Fibroblast of lung (primary cell): ENCODE measurements around the gene KRTAP4-5.
"Not testable (repeated sequence)": the region's sequence is repeated elsewhere in the genome, so short reads cannot be mapped to it uniquely, and the experiment has no call there.

Source experiments
- EZH2 ChIP-seq: IDR thresholded peaks from 2 replicates; pipeline ENCODE4 v1.5.1; 2012; ENCODE audit warnings: low read length, control low read depth, mild to moderate bottlenecking; ENCODE audit errors: missing control alignments
- TF ChIP-seq, protein P1 (sequence below), 2 donors: IDR thresholded peaks in 1 of 2; conservative IDR thresholded peaks in 1 of 2; 1 replicate in 1 of 2; 2 replicates in 1 of 2; pipeline ENCODE4 v1.5.1; 2011 to 2012; ENCODE audit warnings: low read length in 2 of 2, control low read depth in 1 of 2, inconsistent platforms in 1 of 2, low read depth in 1 of 2, mild to moderate bottlenecking in 1 of 2

DNA sequence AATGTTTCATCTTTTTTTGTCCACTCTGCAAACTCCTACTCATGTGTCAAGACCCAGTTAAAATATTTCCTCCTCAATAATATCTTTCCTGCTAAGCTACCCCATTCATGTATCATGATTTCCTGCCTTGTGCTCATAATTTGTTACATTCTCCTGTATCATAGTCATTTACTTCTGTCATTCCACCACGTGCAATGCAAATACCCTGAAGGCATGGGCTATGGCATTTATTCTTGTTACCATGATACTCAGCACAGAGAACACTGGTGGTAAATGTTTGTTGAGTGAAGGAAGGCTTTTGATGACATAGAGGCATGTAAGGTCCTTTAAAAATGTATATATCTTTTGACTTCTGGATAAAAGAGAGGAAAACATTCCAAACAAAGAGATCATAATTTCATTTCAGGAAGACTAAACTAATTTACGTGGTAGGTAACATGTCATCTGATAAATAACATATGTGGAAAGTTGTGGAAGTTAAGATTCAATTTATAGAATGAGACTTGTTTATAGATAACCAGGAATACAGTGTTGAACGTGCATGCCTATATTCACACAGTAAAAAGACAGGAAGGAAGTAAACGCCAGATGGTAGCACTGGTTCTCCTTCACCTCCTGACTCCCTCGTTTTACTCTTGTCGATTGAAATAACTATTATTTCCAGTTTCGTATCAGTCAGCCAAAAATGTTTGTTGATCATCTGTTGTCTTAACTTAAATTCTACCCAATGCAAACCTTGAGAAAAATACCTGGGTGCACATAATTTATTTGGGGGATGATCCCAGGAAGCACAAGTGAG, 49.7 kb downstream of the KRTAP4-5 start:
- not testable (repeated sequence) for TF ChIP-seq EZH2
- TF ChIP-seq, protein P1, sequence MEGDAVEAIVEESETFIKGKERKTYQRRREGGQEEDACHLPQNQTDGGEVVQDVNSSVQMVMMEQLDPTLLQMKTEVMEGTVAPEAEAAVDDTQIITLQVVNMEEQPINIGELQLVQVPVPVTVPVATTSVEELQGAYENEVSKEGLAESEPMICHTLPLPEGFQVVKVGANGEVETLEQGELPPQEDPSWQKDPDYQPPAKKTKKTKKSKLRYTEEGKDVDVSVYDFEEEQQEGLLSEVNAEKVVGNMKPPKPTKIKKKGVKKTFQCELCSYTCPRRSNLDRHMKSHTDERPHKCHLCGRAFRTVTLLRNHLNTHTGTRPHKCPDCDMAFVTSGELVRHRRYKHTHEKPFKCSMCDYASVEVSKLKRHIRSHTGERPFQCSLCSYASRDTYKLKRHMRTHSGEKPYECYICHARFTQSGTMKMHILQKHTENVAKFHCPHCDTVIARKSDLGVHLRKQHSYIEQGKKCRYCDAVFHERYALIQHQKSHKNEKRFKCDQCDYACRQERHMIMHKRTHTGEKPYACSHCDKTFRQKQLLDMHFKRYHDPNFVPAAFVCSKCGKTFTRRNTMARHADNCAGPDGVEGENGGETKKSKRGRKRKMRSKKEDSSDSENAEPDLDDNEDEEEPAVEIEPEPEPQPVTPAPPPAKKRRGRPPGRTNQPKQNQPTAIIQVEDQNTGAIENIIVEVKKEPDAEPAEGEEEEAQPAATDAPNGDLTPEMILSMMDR (conservative IDR thresholded peaks at IDR 0.05 in 1 of 2, IDR thresholded peaks at IDR 0.05 in 1 of 2; ENCODE audit: low read depth in 1 of 2, low read length in 2 of 2): not testable (repeated sequence)
